Colonic mucosa (tissue), 4 donors: ENCODE results near the gene CCRL2. TPM values are rescaled to one million over a fixed set of nuclear protein-coding genes. Genes with fewer than 3 reads are reported as not detected.

ENCODE experiments used
- DNase-seq: peaks from one replicate; pipeline ENCODE4 v3.0.0-alpha.2; 2020
- H3K27ac ChIP-seq: fragments of 200-600 bp; one replicate; pipeline ENCODE4 v1.8.0; 2021
- H3K27me3 ChIP-seq: fragments of 200-600 bp; one replicate; pipeline ENCODE4 v1.8.0; 2021
- H3K36me3 ChIP-seq: fragments of 200-600 bp; one replicate; pipeline ENCODE4 v1.8.0; 2021
- H3K4me1 ChIP-seq: fragments of 200-600 bp; one replicate; pipeline ENCODE4 v1.8.0; 2021; ENCODE audit warnings: mild to moderate bottlenecking
- H3K4me3 ChIP-seq: fragments of 200-600 bp; one replicate; pipeline ENCODE4 v1.8.0; 2021
- H3K9ac ChIP-seq, 2 donors: one replicate each; pipeline ENCODE4 v1.7.0; 2013; ENCODE audit warnings: control low read depth in 2 of 2, low read depth in 2 of 2, low read length in 2 of 2
- H3K9me3 ChIP-seq: fragments of 200-600 bp; one replicate; pipeline ENCODE4 v1.8.0; 2021
- intact Hi-C: fragments of 100-400 bp; cut with DNase I; formaldehyde crosslinking; loops from one replicate; pipeline ENCODE4 v1.14.1; 2022
- total RNA-seq, 2 donors: library from RNA; stranded (reverse); fragmentation: NEBNext Ultra II Directional in 1 of 2; extraction: Animal tissue kit (Norgen Biotek cat#: 25700) in 1 of 2; gene quantifications; one replicate each; pipeline ENCODE4 v1.2.1, GENCODE V29; 2021
- TF ChIP-seq, protein P1 (sequence below): fragments of 200-600 bp; IDR thresholded peaks from one replicate; pipeline ENCODE4 v1.8.0; 2022; ENCODE audit warnings: antibody characterized with exemption, mild to moderate bottlenecking
- donor health status: healthy.
- donor health status: DM: no; HTN: no; CAD: no.
- donor health status: DM: no; HTN: no; CAD: no.

CCRL2 gene
- total RNA-seq, 2 donors from 2014 or later = 10.9 to 17.6 TPM

DNA sequence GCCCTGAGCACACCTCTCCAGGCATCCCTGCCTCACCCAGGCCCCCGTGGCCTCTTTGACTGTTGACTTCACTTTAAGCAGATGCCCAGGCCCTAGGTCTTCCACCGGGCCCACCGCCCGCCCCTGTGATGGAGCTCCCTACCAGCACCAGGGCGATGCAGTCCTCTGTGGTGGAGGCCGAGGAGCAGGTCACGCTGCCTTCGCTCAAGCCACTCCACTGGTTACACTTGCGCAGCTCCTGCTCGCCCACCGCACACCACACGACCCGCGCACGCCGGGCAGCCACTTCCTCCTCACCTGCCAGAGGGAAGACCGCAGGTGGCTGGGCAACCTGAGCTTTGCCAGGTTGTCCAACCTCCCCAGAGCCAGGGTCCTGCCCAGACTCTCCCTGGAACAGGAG lies 41.7 kb downstream of the CCRL2 start:
- Histone ChIP-seq H3K27ac (no peak overlapping the region), H3K9me3 (no peaks in the 10 kb centered on the region), H3K4me3 (no peak overlapping the region), H3K4me1 (no peaks in the 10 kb centered on the region), H3K9ac (no peak overlapping the region), H3K36me3 (no peaks in the 10 kb centered on the region), H3K27me3 (no peaks in the 10 kb centered on the region)
- TF ChIP-seq, protein P1, sequence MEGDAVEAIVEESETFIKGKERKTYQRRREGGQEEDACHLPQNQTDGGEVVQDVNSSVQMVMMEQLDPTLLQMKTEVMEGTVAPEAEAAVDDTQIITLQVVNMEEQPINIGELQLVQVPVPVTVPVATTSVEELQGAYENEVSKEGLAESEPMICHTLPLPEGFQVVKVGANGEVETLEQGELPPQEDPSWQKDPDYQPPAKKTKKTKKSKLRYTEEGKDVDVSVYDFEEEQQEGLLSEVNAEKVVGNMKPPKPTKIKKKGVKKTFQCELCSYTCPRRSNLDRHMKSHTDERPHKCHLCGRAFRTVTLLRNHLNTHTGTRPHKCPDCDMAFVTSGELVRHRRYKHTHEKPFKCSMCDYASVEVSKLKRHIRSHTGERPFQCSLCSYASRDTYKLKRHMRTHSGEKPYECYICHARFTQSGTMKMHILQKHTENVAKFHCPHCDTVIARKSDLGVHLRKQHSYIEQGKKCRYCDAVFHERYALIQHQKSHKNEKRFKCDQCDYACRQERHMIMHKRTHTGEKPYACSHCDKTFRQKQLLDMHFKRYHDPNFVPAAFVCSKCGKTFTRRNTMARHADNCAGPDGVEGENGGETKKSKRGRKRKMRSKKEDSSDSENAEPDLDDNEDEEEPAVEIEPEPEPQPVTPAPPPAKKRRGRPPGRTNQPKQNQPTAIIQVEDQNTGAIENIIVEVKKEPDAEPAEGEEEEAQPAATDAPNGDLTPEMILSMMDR = no peak
- no peak for DNase-seq
- intact Hi-C loops = no loop called here

DNA sequence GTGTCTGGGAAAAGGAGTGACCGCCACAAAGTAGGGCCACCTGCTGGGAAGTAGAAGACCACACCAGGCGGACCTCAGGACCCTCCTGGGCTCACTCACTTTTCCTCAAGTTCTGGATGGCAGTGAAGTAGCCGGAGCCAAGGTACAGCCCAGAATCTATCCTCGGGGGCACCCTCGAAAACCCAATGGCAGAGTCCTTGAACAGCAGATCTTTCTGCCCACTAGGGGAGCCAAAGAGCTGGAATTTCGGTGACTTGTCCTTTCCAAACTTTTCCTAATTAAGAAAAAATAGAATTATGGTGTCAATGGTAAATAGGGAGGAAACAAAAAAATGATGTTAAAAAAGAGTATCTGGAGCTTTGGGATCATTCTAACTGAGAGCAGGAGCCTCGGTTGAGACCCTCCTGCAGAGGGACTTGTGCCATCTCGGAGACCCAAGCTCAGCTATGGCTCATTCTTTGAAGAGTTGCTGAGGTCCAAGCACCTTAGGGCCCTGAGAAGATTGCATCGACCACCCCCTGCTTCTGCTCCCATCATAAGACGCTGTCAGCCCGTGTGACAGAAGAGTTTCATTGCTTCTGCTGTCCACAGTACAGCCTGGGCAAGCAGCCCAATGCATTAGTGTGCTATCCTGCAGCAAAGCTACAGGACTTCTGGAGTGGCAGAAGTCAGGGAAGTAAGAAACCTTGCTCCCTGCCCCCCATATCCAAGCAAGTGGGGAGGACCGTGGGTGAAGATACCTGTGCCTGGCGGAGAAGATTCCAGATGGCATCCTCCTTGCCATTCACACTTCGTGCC lies 42.9 kb downstream of the CCRL2 start:
- H3K9me3 ChIP-seq = no peaks in the 10 kb centered on the region
- H3K27me3 ChIP-seq = no peaks in the 10 kb centered on the region
- no peak for DNase-seq
- H3K27ac ChIP-seq = no peak overlapping the region
- H3K36me3 ChIP-seq = no peaks in the 10 kb centered on the region
- intact Hi-C loops = no loop called here
- H3K4me3 ChIP-seq = no peak overlapping the region
- H3K9ac ChIP-seq = no peak overlapping the region
- TF ChIP-seq, protein P1 = peak; percentile 45
- no peaks in the 10 kb centered on the region for H3K4me1 ChIP-seq

DNA sequence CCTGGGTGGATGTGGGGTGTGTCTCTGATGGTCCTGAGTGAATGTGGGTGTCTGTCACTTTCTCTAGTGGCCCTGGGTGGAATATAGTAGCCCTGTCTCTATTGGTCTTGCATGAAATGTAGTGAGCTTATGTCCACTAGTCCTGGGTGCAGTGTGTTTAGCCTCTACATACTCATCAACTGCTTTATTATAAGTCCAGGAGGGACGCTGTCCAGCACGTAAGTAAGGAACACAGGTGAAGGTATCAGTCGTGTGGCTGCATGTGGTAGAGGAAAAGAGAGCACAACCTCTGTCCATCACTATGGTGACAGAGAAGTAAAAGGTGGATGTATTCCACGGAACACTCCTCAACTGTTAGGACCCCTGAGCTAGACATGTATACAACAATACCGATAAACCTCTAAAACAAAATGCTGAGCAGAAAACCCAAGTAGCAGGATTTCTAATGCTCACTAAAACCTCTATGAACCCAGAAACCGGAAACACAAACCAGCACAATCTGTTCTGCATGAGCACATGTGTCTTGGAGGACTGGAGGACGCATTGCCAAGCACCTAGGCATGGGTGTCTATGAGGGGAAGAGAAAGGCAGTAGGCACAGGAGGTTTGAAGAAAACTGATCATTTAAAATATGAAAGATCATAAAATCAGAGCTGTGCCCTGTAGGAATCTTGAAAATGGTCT lies 46.6 kb downstream of the CCRL2 start:
- DNase-seq = no peak
- H3K27me3 ChIP-seq = no peaks in the 10 kb centered on the region
- H3K4me3 ChIP-seq = no peak overlapping the region
- H3K4me1 ChIP-seq = no peaks in the 10 kb centered on the region
- TF ChIP-seq, protein P1 = no peak
- no peaks in the 10 kb centered on the region for H3K9me3 ChIP-seq
- intact Hi-C loops = no loop called here
- H3K27ac ChIP-seq = no peak overlapping the region
- H3K36me3 ChIP-seq = no peaks in the 10 kb centered on the region
- no peak overlapping the region for H3K9ac ChIP-seq

DNA sequence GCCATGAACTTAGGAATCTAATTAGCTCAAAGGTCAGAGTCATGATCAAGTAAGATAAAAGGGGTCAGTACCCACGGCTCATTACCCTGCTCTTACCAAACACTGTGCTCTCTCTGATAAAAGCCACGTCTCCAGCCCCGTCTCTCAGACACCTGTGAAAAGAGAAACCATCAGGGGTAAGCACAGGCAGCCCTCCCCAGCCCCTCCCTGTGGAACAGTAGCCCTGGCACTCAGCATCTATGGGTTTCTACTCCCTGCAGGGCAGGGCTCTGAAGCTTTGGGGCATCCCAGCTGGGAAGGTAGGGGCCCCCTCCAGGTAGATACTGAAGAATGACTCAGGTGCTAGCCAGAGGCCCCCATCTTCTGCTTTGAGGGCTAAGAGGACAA lies 47.1 kb downstream of the CCRL2 start:
- no peak overlapping the region for H3K27ac ChIP-seq
- H3K9me3 ChIP-seq = no peaks in the 10 kb centered on the region
- intact Hi-C loops = no loop called here
- no peaks in the 10 kb centered on the region for H3K4me1 ChIP-seq
- H3K36me3 ChIP-seq = no peaks in the 10 kb centered on the region
- H3K9ac ChIP-seq = no peak overlapping the region
- DNase-seq = no peak
- TF ChIP-seq, protein P1 = no peak
- H3K4me3 ChIP-seq = no peak overlapping the region
- no peaks in the 10 kb centered on the region for H3K27me3 ChIP-seq

DNA sequence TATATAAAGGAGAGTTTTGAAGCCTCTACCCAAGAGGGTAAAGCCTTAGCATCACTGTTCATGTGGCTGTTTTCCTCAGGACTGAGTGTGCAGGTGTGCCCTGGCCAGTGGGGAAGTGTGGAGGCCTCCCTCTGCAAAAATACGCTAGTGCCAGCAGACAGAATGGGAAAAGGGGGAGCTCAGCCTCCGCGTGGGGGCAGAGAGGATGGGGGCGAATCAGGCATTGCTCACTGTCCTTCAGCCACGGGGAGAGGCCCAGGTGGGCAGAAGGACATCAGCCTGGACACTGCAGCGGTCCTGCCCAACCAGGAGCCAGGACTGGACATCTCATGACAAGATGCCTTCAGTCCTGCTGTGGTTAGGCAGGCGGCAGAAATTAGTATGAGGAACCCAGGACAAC lies 47.5 kb downstream of the CCRL2 start:
- intact Hi-C loops = no loop called here
- TF ChIP-seq, protein P1 = no peak

More for the DNA sequence above, 47.5 kb downstream of the CCRL2 start:
- Histone ChIP-seq H3K27ac (no peak overlapping the region), H3K4me3 (no peak overlapping the region), H3K27me3 (no peaks in the 10 kb centered on the region), H3K36me3 (no peaks in the 10 kb centered on the region), H3K9ac (no peak overlapping the region), H3K9me3 (no peaks in the 10 kb centered on the region), H3K4me1 (no peaks in the 10 kb centered on the region)
- no peak for DNase-seq
